Astrocyte (in vitro differentiated cells and primary cell): Measurements from ENCODE around the gene ANKS1A. TPM values are rescaled to one million over a fixed set of nuclear protein-coding genes. Genes with fewer than 3 reads are reported as not detected.
"Not testable (repeated sequence)": the region's sequence is repeated elsewhere in the genome, so short reads cannot be mapped to it uniquely, and the experiment has no call there.

Source experiments
- DNase-seq: peaks from one replicate; pipeline ENCODE4 v3.0.0-alpha.2; 2010; ENCODE audit warnings: low read depth
- FAIRE-seq: peaks from 2 replicates; lab custom pipeline; 2011; peaks lifted over from hg19 to GRCh38; lab: Jason Lieb, UNC
- H2AFZ ChIP-seq: 2 replicates; pipeline ENCODE4 v1.6.0; 2012; ENCODE audit warnings: low read depth, low read length, inconsistent platforms
- H3K27ac ChIP-seq: 2 replicates; pipeline ENCODE4 v1.5.1; 2011; ENCODE audit warnings: low read depth, low read length, inconsistent platforms
- H3K27me3 ChIP-seq: 2 replicates; pipeline ENCODE4 v1.6.0; 2011; ENCODE audit warnings: low read length, inconsistent platforms; ENCODE audit not compliant: insufficient read depth
- H3K36me3 ChIP-seq: 2 replicates; pipeline ENCODE4 v1.5.1; 2011; ENCODE audit warnings: low read length, inconsistent platforms; ENCODE audit not compliant: insufficient read depth
- H3K4me1 ChIP-seq: 2 replicates; pipeline ENCODE4 v1.5.1; 2011; ENCODE audit warnings: low read length, inconsistent platforms; ENCODE audit not compliant: insufficient read depth
- H3K4me2 ChIP-seq: 2 replicates; pipeline ENCODE4 v1.6.0; 2012; ENCODE audit warnings: low read length, inconsistent platforms
- H3K4me3 ChIP-seq: 2 replicates; pipeline ENCODE4 v1.5.1; 2011; ENCODE audit warnings: low read depth, mild to moderate bottlenecking, low read length, inconsistent platforms; ENCODE audit not compliant: insufficient read depth
- H3K79me2 ChIP-seq: 2 replicates; pipeline ENCODE4 v1.6.0; 2012; ENCODE audit warnings: mild to moderate bottlenecking, low read length, inconsistent platforms; ENCODE audit not compliant: insufficient read depth
- H3K9ac ChIP-seq: 2 replicates; pipeline ENCODE4 v1.6.0; 2012; ENCODE audit warnings: mild to moderate bottlenecking, low read length, inconsistent platforms
- H3K9me3 ChIP-seq: 2 replicates; pipeline ENCODE4 v1.5.1; 2012; ENCODE audit warnings: low read depth, mild to moderate bottlenecking, low read length, inconsistent platforms; ENCODE audit not compliant: insufficient read depth
- H4K20me1 ChIP-seq: 2 replicates; pipeline ENCODE4 v1.6.0; 2012; ENCODE audit warnings: low read length, inconsistent platforms; ENCODE audit not compliant: insufficient read depth
- H3K27ac Mint-ChIP-seq: one replicate; pipeline ENCODE4 v1.8.0; 2021; ENCODE audit warnings: mild to moderate bottlenecking, mixed read lengths; ENCODE audit not compliant: unreplicated experiment
- H3K27me3 Mint-ChIP-seq: one replicate; pipeline ENCODE4 v1.8.0; 2021; ENCODE audit warnings: low read depth, mixed read lengths; ENCODE audit not compliant: unreplicated experiment
- H3K36me3 Mint-ChIP-seq: one replicate; pipeline ENCODE4 v1.8.0; 2021; ENCODE audit warnings: low read depth, mixed read lengths; ENCODE audit not compliant: unreplicated experiment
- H3K4me1 Mint-ChIP-seq: one replicate; pipeline ENCODE4 v1.8.0; 2021; ENCODE audit warnings: low read depth, mixed read lengths; ENCODE audit not compliant: unreplicated experiment
- H3K4me3 Mint-ChIP-seq: one replicate; pipeline ENCODE4 v1.8.0; 2021; ENCODE audit warnings: mild to moderate bottlenecking, moderate library complexity, mixed read lengths; ENCODE audit not compliant: unreplicated experiment
- H3K9me3 Mint-ChIP-seq: one replicate; pipeline ENCODE4 v1.8.0; 2021; ENCODE audit warnings: mild to moderate bottlenecking, mixed read lengths; ENCODE audit not compliant: unreplicated experiment
- CTCF ChIP-seq: IDR thresholded peaks from 2 replicates; pipeline ENCODE4 v1.5.1; 2011; ENCODE audit warnings: low read depth, mild to moderate bottlenecking, inconsistent platforms, low read length, moderate library complexity; ENCODE audit not compliant: insufficient read depth
- EZH2 ChIP-seq: IDR thresholded peaks from 2 replicates; pipeline ENCODE4 v1.6.1; 2012; ENCODE audit warnings: mild to moderate bottlenecking, low read length, inconsistent platforms; ENCODE audit not compliant: insufficient read depth
- total RNA-seq: library from RNA; stranded (reverse); gene quantifications from 2 replicates; pipeline ENCODE4 v1.2.1, GENCODE V29; 2021

The ANKS1A gene
- total RNA-seq, 1 donor from 2014 or later, result 18.0 TPM

- Histone ChIP-seq H3K4me2 (no peak overlapping the region), H4K20me1 (peaks cover 63% of the 10 kb centered on the region), H3K4me1 (peaks cover 10% of the 10 kb centered on the region), H2AFZ (no peak overlapping the region), H3K27me3 (no peaks in the 10 kb centered on the region), H3K79me2 (no peaks in the 10 kb centered on the region), H3K9me3 (no peaks in the 10 kb centered on the region), H3K9ac (no peak overlapping the region), H3K36me3 (no peaks in the 10 kb centered on the region), H3K4me3 (no peak overlapping the region), H3K27ac (no peak overlapping the region)
- H3K27ac Mint-ChIP-seq, result no peak overlapping the region
- no peaks in the 10 kb centered on the region for H3K27me3 Mint-ChIP-seq
- no peak for FAIRE-seq
- no peaks in the 10 kb centered on the region for H3K36me3 Mint-ChIP-seq
- TF ChIP-seq EZH2 (no peak), CTCF (no peak)
- H3K4me1 Mint-ChIP-seq, result peaks cover 4% of the 10 kb centered on the region
- H3K9me3 Mint-ChIP-seq, result peaks cover 3% of the 10 kb centered on the region
- no peak overlapping the region for H3K4me3 Mint-ChIP-seq
- no peak for DNase-seq
These were observed 41.2 kb downstream of the ANKS1A start for GRCh38 chr6:34930221-34930620.

DNA sequence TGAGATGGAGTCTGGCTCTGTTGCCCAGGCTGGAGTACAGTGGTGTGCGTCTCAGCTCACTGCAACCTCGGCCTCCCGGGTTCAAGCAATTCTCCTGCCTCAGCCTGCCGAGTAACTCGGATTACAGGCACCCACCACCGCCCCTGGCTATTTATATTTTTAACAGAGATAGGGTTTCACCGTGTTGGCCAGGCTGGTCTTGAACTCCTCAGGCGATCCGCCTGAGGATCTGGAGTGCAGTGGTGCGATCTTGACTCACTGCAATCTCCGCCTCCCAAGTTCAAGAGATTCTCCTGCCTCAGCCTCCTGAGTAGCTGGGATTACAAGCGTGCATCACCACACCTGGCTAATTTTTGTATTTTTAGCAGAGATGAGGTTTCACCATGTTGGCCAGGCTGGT lies 43.1 kb downstream of the ANKS1A start:
- H4K20me1 ChIP-seq, result peaks cover 50% of the 10 kb centered on the region

GRCh38 chr6:34934516-34934915 lies 45.5 kb downstream of the ANKS1A start:
- no peak for TF ChIP-seq CTCF
- no peak for TF ChIP-seq EZH2
- Mint-ChIP-seq H3K36me3 (no peaks in the 10 kb centered on the region), H3K27ac (no peak overlapping the region), H3K9me3 (peaks cover 3% of the 10 kb centered on the region), H3K27me3 (no peaks in the 10 kb centered on the region), H3K4me1 (no peaks in the 10 kb centered on the region), H3K4me3 (no peak overlapping the region)
- no peaks in the 10 kb centered on the region for H3K79me2 ChIP-seq
- FAIRE-seq (no peak), DNase-seq (peak; percentile 86)
- H3K27me3 ChIP-seq, result no peaks in the 10 kb centered on the region
- H3K27ac ChIP-seq, result no peak overlapping the region
- peaks cover 38% of the 10 kb centered on the region for H4K20me1 ChIP-seq
- H3K4me2 ChIP-seq, result no peak overlapping the region
- no peak overlapping the region for H2AFZ ChIP-seq
- H3K9me3 ChIP-seq, result no peaks in the 10 kb centered on the region
- no peaks in the 10 kb centered on the region for H3K36me3 ChIP-seq
- no peaks in the 10 kb centered on the region for H3K4me1 ChIP-seq
- no peak overlapping the region for H3K4me3 ChIP-seq
- no peak overlapping the region for H3K9ac ChIP-seq

More for the DNA sequence above, 43.1 kb downstream of the ANKS1A start:
- not testable (repeated sequence) for H3K27me3 ChIP-seq, H3K4me1 Mint-ChIP-seq, H3K4me3 Mint-ChIP-seq, H3K27me3 Mint-ChIP-seq, H3K27ac Mint-ChIP-seq, H3K79me2 ChIP-seq, H3K36me3 Mint-ChIP-seq, H3K4me3 ChIP-seq, H3K4me2 ChIP-seq, FAIRE-seq, H2AFZ ChIP-seq, H3K36me3 ChIP-seq, H3K27ac ChIP-seq, DNase-seq, H3K9ac ChIP-seq, H3K4me1 ChIP-seq, H3K9me3 Mint-ChIP-seq, H3K9me3 ChIP-seq
